HG03571 (cell line): ENCODE data around the gene SLC22A17.

ENCODE experiments used
- ATAC-seq: cut with Tn5 transposase; IDR thresholded peaks from one replicate; pipeline ENCODE4 v1.9.1; 2021; ENCODE audit not compliant: unreplicated experiment

Gene SLC22A17

DNA sequence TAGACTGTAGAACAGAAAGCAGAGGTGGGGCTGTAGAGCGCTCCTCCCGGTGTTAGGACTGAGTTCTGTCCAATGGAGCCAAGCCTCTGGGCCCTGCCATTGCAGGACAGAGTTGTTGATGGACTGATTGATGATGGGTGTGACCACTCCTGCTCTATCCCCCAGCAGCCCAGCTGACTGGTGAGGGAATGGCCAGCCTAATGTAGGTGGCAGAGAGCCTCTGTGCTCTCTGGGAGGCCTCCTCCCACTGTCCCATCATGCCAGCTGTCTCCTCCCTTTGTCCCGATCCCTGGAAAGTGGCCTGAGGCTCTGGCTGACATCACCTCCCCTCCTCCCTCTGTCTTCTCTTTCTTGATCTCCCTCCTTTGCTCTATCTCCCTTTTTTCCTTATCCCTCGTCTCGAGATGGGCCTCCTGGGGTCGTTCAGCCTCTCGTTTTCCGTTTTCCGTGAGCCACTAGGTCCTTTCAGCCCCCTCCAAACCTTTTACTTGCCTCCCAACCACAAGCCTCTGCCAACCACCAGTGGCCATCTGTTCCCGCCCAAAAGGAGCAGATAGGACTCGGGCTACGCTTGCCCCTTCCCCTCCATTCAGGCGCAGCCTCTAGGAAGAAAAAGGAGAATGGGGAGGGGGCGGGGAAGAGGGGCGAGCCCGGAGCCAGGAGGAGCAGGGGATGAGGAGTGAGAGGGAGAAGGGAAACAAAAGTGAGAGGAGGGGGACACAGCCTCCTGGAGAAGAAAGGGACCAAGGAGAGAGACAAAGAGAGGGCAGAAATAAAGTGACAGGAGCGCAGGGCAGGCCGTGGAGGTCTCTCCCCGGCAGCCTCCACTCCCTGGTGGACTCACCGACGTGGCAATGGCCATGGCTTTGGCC, 11.7 kb upstream of the SLC22A17 start:
- ATAC-seq: no peak

DNA sequence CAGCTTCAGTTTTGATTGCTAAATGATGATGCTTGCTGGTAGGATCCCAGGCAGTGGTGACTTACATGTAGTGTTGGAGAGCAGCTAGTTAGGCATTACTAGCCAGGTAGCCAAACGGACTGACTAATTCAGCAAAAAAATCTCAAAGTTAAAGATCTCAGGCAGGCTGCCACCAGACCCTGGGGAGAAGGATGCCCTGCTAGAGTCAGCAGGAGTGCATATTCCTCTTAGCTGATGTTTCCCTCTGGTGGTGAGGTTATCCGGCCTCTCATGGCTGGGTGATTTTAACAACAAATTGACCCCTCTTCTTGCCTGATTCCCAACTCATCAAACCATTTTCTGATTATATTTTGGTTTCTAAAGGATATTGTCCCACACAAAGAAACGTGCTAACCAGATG, 9.5 kb upstream of the SLC22A17 start:
- no peak for ATAC-seq

DNA sequence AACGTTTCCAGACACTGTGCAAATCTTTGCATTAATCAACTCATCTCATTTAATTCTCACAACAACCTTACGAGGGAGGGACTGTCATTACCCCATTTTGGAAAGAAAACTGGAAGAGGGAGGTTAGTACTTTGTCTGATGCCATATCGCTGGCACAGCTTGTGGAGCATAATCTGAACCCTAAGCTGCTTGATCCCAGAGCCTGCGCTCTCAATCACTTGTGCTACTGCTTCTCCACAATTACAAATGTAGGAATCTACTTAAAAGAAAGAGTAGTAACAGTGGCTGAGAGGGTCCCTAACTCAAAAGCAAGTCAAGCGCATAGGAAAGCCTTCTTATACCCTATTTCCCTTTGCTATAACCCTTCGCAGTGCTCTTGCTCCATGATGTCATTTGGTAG, 9.1 kb upstream of the SLC22A17 start:
- ATAC-seq: no peak

DNA sequence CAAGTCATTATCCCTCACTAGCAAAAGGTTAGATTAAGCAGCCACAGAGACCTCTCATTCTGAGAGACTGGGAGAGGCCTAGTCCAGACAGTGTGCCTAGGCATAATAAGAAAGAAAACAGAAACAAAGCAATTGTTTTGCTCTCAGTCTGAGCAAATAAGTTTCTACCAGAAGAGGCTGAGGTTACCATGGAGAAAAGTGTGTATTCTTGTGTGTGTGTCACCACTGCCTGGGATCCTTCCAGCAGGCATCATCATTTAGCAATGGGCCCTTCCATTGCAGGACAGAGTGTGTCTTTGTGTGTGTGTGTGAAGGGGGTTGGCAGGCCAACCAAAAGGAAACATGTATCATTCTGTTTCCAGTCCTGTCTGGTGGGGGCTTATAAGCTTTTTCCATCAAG, 8.6 kb upstream of the SLC22A17 start:
- ATAC-seq: no peak

DNA sequence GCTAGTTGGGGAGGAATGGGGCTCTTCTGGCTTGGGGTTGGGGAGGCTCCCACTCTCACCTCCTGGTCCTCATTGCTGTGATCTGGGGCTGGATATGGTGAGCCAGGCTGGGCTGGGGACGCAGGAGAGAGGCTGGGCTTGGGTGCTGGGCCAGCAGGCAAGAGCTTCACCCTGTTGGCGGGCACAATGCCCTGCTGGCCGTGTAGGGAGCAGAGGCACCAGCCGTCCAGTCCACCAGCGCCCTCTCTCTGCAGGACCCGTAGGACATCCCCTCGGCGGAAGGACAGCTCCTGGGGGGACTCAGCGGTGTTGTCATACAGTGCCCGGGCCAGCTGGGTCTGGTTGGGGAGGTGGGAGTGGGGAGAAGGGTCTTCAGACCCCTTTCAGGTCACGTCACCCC, 7.8 kb upstream of the SLC22A17 start:
- ATAC-seq: no peak

DNA sequence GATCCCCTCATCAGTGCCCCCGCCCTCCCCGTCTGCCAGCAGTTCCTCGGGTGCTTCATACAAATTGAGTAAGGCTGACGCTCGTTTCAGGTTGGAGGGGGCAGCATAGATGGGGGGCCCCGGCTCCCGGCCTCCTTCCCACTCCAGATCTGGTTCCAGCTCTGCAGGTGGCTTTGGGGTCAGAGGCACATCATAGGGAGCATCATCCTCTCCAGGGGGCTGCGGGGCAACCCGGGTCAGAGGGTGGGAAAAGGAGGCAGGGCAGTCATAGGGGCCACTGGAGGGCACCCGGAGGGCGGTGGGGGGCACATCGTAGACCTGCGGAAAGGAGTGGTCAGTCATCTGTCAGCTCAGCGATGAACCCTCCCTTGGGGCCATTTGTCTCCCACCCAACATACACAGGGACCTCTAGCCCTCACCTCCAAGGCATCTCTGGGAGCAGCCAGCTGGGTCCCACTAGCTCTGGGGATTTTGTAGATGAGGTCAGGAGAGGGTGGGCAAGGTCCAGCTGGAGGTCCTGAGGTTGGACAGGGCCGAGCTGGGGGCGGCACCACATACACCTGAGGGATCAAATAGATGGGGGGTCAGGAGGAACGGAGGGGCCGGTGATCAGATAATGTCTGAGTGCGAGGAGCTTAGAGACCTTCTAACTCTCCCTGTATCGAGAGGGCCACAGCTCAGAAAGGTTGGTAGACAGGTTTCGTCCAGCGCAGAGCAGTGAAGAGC, 7.2 kb upstream of the SLC22A17 start:
- ATAC-seq: no peak

DNA sequence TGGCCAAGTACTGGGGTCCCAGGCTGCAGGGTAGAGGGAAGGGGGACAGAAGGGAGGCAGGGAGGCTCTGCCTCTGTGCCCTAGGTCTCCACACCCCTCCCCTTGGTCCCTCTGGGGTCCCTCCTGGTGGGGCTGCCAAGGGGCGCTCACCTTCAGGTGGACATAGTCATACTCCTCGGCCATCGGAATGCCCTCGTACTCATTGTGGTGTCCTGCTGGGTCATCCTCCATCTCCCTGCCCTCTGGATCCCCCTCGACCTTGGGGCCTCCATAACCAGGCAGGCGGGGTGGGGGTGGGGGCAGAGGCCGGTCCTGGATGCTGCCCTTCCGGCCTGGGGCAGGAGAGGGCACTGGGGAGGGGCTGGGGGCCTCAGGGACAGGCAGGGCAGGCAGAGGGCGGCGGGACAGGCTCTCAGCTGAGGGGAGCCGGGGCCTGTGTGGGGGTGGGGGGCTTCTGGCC, 6.5 kb upstream of the SLC22A17 start:
- no peak for ATAC-seq

DNA sequence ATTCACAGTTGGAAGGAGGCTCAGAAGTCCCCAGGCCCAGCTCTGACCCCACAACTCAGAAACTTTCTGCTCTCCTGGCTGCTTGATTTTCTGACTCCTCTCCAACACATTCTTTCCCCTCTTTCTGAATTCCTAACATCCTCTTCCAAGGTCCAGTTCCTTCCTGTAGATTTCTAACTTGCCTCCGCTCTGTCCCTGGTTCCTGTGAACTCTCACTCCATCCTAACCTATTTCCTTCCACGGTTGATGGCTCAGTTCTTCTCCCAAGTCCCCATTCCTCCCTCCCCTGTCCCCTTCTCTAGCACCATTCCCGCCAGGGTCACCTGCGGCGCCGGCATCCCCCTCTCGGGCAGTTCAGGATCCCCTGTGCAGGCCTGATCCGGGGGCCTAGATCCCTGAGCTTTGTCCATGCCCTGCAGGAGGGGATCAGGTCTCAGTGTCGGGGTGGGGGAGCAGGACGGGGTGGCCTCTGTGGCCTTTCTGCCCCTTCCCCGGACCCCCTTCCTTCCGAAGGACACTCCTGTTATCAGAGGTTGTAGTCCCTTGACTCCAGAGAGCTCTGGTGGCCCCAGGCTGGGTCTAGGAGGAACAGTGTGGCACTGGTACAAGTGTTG, 6.0 kb upstream of the SLC22A17 start:
- ATAC-seq: no peak

DNA sequence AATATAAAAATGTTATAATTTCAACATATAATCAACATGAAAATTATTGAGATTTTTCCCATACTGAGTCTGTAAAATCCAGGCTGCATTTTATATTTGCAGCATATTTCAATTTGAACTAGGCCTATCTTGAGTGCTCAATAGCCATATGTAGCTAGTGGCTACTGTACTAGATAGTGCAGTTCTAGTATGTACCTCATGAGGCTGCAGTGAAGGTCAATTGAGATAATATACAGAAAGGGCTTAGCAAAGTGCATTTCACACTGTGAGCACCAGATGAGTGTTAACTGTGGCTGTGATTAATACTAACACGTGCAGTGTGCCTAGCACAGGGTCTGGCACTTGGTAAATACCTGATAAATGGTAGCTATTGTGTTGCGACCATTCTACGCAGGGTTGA, 5.4 kb upstream of the SLC22A17 start:
- no peak for ATAC-seq

DNA sequence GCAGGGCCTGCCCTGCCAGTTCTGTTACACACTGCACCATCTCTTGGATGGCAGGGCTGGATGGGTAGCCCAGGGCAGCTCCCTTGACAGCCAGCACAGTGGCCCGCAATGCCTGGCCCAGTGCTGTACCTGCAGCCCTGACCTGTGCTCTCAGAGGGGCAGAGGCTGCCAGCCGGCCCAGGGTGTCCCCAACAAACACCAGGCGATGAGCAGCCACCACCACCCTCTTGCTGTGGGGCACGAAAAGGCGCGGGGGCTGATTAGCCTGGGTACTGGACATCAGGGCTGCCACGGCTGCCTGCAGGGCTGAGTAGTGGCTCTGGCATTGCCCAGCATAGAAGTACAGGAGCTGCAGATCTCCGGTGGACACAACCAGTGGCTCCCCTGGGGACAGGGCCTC, 4.6 kb upstream of the SLC22A17 start:
- no peak for ATAC-seq

DNA sequence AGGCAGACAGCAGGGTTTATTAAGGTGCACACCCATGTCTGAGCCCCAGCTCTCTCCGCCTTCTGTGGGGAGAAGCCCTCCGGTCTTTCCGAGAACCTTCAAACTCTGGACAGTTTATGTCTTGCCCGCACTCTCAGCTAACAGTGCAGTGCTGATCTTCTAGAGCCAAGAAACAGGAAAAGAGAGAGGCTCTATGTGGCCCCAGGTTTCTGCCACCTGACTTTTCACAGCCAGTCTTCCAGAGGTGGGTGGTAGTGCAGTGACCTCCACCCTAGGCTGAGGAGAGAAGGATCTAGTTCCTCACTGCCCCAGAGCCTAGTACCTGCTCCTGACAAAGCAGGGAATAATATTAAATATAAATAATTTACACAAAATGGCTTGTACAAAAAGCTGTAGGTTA, 4.0 kb upstream of the SLC22A17 start:
- no peak for ATAC-seq

DNA sequence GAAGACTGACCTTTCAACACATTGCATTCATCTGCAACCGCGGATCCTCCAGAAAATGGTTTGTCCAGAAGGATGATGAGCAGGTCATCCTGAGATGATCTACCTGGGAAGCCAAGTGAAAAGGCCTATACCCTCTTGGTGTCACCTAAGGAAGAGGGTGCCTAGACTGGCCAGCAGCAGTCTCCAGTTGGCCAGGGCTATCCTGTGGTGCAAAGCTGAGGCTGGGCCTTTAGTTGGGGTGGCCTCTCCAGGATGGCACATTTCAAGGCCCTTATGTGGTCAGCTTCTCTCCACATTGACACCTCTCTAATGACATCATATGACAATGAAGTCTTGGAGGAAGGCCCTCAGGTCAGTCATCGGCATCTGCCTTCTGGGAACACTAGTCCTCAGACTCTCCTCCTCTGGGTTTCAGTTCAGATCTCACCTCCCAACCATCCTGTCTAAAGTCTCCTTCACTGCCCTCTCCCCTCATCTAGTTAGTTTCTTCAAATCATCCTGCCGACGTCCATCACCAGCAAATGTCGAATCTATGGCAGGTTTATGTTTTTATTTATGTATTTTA, 3.3 kb upstream of the SLC22A17 start:
- no peak for ATAC-seq

DNA sequence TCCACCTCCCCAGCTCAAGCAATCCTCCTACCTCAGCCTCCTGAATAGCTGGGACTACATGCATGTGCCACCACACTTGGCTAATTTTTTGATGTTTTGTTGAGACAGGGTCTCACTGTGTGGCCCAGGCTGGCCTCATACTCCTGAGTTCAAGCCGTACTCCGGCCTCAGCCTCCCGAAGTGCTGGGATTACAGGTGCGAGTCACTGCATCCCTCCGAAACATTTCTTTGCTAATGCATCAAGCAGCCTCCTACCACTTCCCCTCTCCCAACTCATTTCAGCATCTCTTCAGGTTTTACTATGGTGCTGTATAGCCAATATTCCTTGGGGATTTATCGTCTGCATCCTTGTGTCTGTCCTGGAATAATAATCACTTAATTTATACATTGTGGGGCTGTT, 2.3 kb upstream of the SLC22A17 start:
- ATAC-seq: no peak

DNA sequence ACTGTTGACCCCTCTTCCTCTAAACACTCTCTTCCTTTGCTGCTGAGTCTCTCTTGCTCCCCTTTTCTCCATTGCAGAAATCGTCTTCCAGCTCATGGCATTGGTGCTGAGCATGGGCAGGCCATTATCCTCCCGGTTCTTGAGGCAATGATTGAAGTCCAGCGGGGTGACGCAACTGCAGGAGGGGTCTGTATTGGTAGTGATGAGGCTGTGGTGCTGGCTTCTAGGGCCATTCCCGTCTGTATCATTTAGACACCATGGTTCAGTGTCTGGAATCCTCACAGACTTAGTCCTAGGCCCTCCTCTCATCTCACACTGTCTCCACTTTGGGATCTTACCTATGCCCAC, 720 bp upstream of the SLC22A17 start:
- ATAC-seq: no peak

DNA sequence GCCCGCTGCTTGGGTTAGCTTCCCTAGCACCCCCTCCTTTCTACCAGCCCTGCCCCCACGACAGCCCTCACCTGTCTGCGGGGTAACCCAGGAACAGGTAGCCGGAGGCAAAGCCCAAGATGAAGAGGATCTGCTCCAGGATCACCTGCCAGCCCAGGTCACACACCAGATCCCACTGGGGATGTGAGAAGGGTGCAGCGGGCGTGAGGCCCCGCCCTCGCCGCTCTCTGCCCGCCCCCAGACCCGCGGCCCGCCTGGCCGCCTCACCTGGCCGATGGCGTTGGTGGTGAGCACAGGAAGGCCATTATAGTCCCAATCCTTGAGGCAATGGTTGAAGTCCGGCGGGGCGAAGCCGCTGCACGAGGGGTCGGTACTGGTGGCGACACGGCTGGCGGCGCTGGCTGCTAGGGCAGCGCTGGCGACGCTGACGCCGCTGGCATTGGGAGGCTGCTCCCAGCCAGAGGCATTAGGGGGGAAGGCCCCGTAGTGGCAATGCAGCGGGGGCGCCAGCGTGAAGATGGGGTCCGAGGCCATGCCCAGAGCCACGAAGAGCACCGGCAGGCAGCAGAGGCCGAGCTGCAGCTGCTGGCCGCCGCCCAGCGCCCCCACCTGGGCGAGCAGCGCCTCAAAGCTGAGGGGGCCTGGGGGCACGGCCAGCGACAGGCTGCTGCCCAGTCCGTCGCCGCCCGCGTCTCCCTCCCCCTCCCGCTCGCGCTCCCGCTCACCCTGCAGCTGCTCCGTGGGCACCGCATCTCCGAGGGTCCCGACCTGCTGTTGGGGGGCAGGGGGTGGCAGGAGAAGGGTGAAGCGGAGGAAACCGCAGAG, 794 bp downstream of the SLC22A17 start:
- ATAC-seq: no peak

DNA sequence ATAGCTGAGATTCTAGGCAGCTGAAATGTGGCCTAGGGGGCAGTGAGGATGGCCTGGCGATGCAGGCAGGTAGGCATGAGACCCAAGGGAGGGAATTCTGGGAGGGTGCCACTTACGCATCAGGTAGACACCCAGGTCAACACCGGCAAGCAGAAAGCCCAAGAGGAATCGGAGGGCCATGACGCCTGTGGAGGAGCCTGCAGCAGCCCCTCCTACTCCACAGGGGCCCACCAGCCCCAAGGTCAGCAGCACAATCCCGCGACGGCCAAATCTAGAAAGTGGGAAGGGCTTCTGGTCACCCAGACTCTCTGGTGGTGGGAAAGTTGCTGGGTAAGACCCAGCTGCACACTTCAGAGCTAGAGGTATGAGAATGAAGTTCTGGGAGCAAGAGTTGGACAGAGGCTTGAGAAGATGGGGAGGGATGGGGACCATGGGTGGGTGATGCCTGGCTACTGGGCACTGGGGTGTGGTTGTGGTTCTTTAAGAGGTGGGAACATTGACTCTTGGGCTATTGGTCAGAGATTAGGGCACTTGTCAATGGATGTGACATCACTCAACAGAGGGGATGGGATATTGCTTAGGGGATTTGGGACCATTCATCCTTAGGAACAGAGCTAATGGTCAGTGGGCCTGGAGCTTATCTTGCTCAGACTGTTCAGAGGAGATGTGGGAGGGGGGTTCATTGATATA, 3.4 kb downstream of the SLC22A17 start:
- no peak for ATAC-seq

DNA sequence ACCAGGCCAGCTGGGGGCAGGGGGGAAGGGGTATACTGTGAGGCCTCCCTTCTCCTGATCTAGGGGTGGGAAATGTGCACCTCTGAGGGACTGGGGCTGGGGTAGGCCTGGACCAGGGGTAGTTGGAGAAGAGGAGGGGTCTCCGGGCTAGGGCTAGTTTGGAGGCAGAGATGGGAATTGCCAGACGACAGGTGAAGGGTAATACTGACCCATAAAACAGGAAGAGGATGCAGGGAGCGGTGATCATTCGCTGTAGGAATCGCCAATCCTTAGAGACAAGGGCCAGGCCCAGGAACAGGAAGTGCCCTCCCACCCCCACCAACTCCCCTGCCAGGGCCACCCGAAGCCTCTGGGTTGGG, 4.4 kb downstream of the SLC22A17 start:
- ATAC-seq: no peak

DNA sequence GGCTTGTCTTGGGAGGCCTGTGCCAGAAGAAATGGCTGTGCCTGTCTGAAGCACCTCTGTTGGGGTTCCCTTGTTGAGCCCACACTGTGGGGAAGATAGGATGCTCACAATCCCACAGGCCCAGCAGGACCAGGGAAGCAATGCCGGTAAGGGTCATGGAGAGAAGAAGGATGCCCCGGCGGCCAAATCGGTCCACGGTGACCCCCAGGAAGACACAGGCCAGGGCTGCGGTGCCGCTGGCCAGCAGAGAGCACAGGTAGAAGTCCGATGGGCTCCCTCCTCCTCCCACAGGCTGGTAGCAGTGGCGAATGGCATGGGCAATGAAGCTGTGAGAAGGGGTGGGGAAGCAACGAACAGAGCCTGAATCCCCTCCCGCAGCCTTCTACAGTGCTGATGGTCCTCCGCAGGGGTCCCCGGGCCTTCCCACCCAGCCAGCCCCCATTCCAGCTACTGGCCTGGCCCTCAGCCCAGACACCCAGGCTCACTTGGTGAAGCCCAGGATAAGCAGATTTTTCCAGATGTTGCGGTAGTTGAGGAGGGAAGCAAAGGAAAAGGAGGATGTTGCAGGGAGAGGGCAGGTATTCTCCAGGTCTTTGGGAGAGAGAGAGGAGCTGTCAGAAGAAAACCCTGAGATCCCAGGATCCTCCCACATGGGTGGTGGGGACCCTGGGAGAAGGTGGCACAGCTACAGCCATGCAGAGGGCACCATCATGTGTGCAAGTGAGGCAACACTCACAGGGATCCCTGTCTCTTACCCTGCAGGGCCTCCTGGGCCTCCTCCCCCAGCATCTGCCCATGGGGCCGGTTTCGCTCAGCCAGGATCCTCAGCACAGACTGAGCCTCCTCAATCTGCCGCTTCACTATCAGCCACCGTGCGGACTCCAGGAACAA, 5.0 kb downstream of the SLC22A17 start:
- no peak for ATAC-seq

DNA sequence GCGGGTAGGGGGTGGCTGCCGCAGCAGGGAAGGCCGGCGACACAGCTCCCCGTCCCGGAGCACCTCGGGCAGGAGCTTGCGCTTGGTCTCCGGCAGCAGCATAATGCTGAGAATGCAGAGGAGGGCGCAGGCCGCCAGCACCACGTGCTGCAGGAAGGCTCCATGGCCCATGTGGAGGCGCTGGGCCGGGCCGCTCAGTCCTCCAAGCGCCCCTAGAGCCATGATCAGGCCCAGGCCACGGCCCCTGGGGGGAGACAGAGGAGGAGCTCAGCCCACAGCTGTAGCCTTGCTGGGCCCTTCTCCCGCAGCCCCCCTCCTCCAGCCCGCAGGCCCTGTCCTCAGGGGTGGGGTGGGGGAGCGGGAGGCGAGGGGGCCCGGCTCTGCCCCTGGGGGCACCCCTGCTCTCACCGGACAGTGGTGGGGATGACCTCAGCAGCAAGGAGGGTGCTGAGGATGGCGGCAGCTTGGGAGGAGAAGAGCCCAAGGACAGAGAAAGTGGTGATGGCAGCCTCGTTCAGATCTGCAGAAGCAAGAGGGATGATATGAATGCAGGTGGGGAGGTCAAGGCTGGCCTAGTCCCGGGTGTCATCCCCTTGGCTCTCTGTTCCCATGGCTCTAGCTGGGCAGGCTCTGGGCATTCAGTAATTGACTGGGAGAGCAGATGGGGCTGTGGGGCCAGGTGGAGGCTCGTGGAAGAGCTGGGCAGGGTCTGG, 5.8 kb downstream of the SLC22A17 start:
- ATAC-seq: no peak
